ENCODE measurements around the gene INIP. TPM values are rescaled to one million over a fixed set of nuclear protein-coding genes. Genes with fewer than 3 reads are reported as not detected.

Gene INIP
- total RNA-seq, 4 donors from 2014 or later: 11.6 to 14.2 (median 13.0) TPM

DNA sequence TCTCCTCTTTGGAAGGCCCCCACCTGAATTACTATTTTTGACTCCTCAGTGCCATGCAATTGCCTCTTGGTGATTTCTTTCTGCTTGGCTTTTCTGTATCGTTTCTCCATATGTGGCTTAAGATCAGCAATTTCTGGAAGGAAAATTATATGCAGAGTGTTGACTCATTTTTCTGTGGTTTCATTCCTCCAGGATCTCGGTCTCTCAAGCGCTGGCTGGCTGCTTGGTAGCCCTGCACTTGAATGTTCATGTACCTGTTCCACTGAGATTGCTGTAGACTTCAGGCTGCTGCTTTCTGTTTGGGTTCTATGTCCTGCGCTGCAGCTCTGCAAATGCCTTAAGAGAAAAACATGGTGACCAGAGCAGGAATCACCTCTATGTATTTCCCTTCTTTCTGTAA is 77.6 kb downstream of the INIP start:
- Histone ChIP-seq H3K27ac (no peak overlapping the region), H3K4me3 (no peak overlapping the region), H3K9me3 (peaks cover 0 to 17% (median 0%) of the 10 kb centered on the region in 3 donors), H3K27me3 (no peaks in the 10 kb centered on the region), H3K36me3 (no peaks in the 10 kb centered on the region), H3K4me1 (no peaks in the 10 kb centered on the region)
- no peak for TF ChIP-seq POLR2A (IDR thresholded peaks at IDR 0.05)
- no peak for TF ChIP-seq POLR2AphosphoS5 (IDR thresholded peaks at IDR 0.05)
- no peak for TF ChIP-seq CTCF (IDR thresholded peaks at IDR 0.05)
- no peak for TF ChIP-seq EP300 (IDR thresholded peaks at IDR 0.05)
- 100% methylated on average over 2 to 3 of the region's 4 CpGs for WGBS, 2 donors (ENCODE audit: low coverage in 1 of 2)
- ATAC-seq: no peak

Other genes starting within 250 kb of the INIP start
- gene KIAA1958, start 231.3 kb downstream of the INIP start, total RNA-seq: 1 to 10 TPM; 3.5 to 8.4 (median 3.9) TPM
- gene SNX30, start 32.6 kb upstream of the INIP start, total RNA-seq: 10 to 100 TPM in 2 of 4 donors, 1 to 10 TPM in 2; 6.2 to 18.2 (median 10.4) TPM
- gene SLC46A2, start 172.8 kb upstream of the INIP start, total RNA-seq: under 1 TPM in 1 of 4 donors, not detected in 3; 0.27 TPM

Measured in gastroesophageal sphincter (tissue), 4 donors.